NCI-H446 treated with DMSO at 0.1 percent for 48 hours (cell line): Measurements from ENCODE around the gene SHC1.

ENCODE experiments used
- DNase-seq: peaks from one replicate; lab custom pipeline; 2025; lab: John Stamatoyannopoulos, UW

The SHC1 gene

GRCh38 chr1:154970631-154971340 lies at the start of gene SHC1:
Gene SHC1, minus strand, starts transcription at chr1:154970747. Its CDS starts 221 bp downstream, at chr1:154970526.
- DNase-seq = peak; percentile 74

GRCh38 chr1:155019377-155020245 lies 49.1 kb upstream of the SHC1 start:
- no peak for DNase-seq

- no peak for DNase-seq
Observed at GRCh38 chr1:155018617-155019348, 48.2 kb upstream of the SHC1 start.

GRCh38 chr1:155017946-155018316 lies 47.4 kb upstream of the SHC1 start:
- DNase-seq = no peak

- DNase-seq = peak; percentile 83
Observed at GRCh38 chr1:155017041-155017945, 46.7 kb upstream of the SHC1 start.

GRCh38 chr1:155016231-155016831 lies 45.8 kb upstream of the SHC1 start:
- no peak for DNase-seq

GRCh38 chr1:155015527-155016230 lies 45.1 kb upstream of the SHC1 start:
- DNase-seq = no peak

- DNase-seq = no peak
Observed at GRCh38 chr1:155014709-155015508, 44.4 kb upstream of the SHC1 start.

GRCh38 chr1:155013632-155014031 lies 43.1 kb upstream of the SHC1 start:
- no peak for DNase-seq

- no peak for DNase-seq
Observed at GRCh38 chr1:155012776-155013602, 42.4 kb upstream of the SHC1 start.

GRCh38 chr1:155012026-155012546 lies 41.5 kb upstream of the SHC1 start:
- no peak for DNase-seq

GRCh38 chr1:155011437-155012025 lies 41.0 kb upstream of the SHC1 start:
- DNase-seq = no peak

GRCh38 chr1:155011004-155011416 lies 40.5 kb upstream of the SHC1 start:
- DNase-seq = no peak

- DNase-seq = no peak
Observed at GRCh38 chr1:155010211-155010918, 39.8 kb upstream of the SHC1 start.

- DNase-seq = no peak
Observed at GRCh38 chr1:155009742-155010141, 39.2 kb upstream of the SHC1 start.

GRCh38 chr1:155009221-155009711 lies 38.7 kb upstream of the SHC1 start:
- no peak for DNase-seq
